ENCODE data around the gene EPB41.

EPB41 gene

DNA sequence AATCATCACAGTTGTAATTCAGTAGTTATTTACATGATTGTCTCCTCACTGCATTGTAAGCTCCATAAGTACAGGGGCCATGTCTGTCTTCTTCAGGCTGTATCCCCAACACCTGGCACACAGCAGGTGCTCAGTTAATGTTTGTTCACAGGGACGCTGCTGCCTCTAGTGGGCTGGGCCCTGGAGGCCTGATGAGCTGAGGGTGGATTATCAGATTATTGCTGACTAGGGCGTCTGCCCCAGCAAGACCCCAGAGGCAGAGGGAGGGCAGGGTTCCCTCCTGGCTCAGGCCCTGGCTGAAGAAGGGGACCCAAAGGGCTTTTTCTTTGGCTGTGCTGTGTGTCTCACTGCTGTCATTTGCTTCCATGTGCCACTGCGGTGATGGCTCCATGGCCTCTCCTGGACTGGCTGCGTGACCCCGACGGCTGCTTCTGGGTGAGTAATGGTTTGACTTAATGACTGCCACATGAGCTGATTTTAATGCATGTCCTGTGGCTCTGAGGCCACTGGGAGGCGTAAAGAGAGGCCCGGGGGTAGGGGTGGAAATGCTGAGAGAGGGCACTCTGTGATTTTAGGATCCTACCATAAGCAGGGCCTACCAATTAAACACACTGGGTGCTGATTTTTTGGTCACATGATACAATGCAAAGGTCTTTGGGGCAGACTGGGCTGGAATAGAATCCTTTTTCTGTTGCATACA lies 20.8 kb upstream of the EPB41 start:
- no peak for DNase-seq

DNA sequence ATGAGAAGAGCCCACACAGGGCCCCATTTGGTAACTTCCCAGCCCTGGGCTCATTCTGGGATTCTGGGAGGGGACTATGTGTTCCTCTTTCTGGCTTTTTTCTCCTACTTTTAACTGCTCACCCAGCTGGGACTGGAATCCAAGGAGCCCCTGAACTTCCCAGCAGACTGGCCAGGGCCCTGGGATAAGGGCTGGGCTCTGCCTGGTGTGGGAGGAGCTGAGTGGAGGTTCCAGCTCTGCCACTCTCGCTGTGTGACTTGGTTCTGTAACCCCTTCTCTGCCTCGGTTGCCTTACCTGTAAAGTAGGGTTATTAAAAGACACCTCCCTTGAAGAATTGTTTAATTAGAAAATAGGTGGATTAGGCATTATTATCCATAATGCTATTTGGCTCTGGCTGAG lies 19.6 kb upstream of the EPB41 start:
- DNase-seq, result no peak

DNA sequence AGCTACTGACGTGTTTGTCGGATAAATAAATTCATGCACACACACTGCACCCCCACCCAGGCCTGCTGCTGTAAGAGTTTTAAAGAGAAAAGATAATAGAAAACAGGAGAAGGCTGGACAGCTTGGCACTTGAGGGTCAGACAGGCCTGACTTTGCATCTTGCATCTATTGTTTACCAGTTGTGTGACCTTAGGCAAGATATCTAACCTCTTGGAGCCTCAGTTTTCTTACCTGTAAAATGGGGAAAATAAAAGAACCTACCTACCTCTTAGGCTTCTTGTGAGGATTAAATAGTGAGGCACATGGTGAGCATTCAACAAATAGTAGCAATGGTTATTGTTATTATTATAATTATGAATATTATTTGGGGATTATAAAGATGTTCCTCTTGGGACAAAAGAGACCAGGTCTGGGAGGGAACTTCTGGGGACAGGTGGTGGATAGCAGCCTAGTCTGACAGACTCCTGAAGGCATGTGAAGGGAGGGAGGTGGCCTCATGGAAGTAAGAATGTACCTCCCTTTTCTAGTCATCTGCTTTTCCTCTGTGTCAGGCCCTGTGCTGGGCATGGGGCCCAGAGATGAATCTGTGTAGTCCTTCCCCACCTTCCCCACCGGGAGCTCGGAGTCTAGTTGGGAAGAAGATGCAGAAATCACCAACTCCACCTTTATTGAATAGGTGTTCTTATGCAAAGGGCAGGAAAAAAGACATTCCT lies 18.3 kb upstream of the EPB41 start:
- peak; percentile 22 for DNase-seq

DNA sequence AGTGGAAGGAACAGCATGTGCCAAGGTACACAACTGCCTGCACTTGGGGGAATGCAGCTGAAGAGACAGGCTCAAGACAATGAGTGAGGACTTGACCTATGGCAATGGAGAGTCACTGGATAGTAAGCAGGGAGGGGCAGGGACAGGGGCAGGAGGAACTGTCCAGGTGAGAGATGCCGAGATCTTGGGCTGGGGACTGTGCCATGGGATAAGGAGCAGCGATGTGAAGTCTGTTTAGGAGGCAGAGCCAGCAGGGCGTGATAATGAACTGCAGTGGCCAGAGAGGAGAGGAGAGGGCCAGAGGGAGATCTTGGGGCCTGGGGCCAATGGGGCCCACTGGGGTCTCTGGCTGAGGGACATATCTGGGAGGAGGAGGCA lies 17.8 kb upstream of the EPB41 start:
- no peak for DNase-seq

DNA sequence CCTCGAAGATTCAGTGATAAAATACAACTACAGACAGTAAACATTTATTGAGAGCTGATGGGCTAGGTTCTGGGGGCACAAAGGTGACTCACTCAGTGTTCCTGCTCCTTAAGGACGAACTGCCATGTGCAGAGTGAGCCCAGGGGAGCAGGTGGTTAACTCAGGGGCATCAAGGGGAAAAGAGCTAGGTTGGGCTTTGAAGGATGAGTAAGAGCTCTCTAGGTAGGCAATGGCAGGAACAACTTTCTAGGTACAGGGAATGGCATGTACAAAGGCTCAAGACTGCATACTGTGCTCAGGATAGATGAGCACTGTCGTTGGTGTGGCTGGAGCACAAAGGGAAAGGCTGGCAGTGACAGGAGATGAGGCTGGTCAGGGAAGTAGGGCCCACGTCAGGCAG lies 16.6 kb upstream of the EPB41 start:
- no peak for DNase-seq

DNA sequence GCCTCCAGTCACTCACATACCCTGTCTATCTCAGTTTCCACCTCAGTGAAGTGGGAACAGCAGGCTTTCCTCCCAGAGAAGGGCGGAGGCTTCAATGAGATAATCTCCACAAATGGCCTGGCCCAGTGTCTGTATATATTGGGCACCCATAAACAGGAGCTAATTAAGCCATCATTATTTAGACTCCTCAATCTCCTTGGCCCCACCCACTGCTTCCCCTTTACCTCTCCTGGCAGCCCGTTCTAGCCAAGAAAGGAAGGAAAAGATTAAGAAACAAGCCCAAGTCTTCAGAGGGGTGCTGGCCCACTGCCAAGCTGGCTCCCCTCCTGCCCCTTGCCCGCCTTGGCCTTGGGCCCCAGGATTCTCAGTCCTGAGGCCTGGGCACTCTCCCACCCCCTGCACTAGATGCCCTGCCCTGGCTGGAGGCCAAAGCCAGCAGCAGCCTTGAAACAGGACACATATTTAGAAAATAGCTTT lies 15.9 kb upstream of the EPB41 start:
- no peak for DNase-seq

DNA sequence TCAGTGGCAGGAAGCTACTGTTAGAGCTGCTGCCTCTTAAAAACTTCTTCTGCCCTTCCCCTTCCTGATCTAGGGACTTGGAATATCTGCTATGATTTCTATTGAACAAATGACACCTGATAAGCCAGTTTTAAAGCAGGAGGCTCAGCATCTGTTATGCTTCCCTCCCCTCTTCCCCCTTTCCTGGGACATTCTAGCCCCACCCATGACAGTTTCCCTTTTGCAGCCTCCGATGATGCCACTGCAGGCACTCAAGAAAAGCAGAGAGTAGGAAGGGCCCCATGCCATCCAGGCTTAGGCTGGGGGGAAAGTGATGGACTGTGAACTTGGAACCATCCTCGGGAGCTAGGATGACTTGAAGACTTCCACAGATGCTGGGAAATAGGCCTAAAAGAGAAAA lies 15.1 kb upstream of the EPB41 start:
- DNase-seq, result no peak

DNA sequence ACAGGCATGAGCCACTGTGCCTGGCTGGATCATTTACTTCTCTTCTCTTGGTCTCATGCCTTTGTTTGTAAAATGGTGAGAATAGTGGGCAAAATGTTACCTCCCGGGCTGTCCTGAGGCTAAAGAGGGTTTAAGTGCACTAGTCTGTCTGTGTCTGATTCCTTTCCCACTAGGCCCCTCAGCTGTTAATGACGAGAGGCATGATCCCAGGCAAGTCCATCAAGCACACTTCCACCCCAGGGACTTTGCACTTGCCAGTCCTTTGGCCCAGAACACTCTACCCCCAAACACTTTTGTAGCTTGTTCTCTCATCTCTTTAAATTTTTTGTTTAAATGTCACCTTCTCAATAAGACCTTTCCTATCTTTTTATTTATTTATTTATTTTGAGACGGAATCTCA lies 13.8 kb upstream of the EPB41 start:
- DNase-seq, result no peak

DNA sequence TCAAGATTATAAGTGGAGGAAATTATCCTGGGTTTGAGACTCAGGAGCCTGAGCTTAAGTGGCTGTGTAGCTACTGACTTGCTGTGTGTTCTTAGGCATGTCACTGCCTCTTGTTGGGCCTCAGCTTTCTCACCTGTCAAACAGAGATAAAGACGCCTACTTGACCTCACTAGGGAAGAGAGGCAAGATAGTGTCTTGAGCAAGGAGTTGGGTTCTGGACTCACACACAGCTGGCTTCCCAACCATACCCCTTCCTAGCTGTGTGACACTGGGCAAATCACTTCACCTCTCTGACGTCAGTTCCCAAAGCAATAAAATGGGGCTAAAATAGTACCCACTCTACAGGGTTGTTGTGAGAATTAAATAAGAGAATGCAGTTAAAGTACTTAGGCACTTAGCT lies 11.6 kb upstream of the EPB41 start:
- DNase-seq, result no peak

DNA sequence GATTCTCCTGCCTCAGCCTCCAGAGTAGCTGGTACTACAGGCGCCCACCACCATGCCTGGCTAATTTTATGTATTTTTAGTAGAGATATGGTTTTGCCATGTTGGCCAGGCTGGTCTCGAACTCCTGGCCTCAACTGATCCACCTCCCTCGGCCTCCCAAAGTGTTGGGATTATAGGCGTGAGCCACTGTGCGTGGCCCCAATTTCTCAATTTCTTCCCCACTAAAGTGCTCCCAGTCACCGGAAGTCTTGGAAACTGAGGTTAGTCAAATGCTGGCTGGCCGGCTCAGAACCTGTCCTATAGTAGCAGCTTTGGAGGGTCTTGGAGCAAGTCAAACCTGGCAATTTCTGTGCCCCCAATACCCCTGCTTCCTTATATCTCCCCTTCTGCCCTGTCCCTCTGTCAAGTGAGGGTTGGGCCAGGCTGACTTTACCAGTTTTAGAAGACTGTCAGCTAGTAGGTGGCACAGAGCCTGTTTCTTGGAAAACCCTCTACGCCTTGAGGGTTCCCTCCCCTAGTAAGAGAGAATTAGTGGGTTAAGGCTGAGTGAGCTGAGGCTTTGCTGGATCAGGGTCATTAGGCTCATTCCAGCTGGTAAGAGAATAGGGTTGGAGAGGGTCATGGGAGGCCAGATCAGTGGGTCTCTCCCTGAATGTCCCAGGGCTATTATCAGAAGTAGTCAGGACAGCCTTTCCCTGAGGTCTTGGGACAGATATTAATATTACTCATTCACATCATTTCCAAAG lies 8.3 kb upstream of the EPB41 start:
- DNase-seq, result no peak

DNA sequence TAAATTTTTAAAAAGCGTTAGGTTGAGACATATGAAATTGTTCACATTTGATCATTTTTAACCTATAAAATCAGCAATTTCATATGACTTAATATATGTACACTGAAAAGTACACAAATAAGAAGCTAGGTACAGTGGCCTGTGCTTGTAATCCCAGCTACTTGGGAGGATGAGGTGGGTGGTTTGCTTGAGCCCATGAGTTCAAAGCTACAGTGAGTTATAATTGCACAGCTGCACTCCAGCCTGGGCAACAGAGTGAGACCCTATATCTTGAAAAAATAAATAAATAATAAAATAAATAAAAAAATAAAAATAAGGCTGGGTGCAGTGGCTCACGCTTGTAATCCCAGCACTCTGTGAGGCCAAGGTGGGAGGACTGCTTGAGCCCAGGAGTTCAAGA lies 5.2 kb upstream of the EPB41 start:
- no peak for DNase-seq

DNA sequence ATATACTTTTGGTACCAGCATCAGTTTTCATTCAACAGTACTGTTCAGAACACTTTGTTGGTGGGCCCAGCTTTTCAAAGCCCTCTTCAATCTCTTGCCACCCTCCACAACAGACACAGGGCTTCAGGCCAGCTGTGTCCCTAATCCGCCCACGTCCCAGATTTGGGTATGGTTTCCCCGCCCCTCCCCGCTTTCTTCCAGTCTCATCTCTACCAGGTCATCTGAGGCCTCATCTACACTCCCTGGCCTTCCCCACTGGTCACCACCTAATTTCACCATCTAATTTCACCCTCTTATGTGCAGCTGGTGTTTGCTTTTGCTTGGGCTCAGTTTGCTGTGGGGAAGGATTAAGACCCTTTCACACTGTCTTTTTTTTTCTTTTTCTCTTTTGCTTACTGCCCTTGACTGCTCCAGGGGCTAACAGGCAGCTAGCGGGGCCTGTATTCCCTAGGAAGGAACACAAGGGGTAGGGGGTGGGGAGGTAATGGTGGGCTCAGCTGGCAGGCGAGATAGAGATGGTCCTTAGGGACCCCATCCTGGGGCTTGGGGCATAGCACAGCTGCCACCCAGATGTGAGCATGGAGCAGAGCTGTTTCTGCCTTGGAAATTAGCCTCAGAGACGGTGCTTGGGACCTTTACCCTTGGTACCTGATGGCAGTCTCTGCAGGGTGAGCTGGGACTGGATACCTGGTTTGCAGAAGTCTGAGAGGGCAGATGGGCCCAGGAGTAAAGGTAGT lies 3.8 kb upstream of the EPB41 start:
- DNase-seq, result no peak

DNA sequence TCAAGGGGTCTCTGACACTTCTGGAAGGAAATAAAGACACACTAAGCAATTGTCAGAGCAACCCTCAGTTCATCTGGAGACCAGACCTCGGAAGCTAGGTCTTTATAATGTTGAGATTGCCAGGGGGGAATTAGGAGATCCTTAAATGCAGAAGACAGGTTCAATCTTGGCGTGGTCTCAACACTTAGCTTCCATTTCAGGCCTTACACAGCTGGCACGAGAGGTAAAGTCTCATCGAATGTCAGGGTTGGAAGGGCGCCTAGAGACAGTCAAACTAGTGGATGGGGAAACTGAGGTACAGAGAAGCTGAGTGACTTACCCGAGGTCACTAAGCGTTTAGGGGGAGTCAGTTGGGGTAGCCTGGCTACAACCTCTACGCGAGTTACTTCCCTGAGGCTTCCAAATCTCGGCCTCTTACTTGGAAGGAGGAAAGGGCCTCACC lies 562 bp upstream of the EPB41 start:
- no peak for DNase-seq

DNA sequence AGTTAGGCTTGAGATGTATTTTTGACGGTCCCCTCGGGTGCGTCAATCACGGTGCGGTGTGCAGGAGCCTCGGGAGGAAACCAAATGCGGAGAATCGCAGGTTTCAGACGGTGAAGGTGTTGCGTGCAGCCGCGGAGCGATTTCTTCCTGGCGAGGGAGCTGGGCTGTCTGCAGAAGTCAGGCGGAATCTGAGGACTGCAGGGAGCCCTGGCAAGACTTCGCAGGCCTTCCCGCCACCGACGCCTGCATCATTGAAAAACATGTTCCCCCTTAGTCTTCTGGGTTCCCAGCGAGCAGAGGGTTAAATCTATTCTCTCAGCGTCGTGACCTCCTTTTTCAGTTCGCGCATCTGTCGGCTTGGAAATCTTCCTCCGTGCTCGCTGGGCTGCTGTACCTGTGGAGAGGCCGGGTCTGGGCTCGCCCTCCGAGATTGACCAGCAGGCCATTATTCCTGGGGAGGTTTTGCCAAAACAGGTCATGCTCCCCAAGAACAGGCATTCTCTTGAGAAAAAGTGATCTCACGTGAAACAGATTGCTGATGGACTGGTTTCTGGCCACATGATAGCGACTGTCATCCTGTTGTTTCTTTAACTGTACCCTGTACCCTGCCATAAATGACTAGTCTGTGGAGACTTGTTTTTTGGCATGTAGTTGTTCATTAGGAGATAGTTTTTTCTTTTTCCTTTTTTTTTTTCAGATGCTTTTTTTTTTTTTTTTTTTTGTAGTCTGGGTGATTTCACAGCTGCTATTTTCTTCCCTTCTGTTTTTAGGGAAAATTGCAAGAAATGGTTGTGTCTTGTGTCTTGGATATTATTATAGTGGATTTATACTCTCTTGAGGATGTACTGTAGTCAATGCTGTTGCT lies 894 bp downstream of the EPB41 start:
- DNase-seq, result no peak

DNA sequence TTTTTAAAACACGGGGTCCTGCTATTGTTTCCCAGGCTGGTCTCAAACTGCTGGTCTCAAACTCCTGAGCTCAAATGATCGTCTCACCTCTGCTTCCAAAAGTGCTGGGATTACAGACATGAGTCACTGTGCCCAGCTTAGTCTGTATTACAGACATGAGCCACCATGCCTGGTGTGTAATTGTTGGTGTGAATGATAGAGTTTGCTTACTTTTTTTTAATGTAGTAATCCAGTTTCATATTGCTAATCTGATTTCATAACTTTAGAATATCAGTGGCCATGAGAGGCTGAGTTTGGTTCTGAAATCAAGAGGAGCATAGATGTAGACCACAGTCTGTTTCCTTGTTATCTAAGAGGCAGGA lies 3.4 kb downstream of the EPB41 start:
- DNase-seq, result no peak

DNA sequence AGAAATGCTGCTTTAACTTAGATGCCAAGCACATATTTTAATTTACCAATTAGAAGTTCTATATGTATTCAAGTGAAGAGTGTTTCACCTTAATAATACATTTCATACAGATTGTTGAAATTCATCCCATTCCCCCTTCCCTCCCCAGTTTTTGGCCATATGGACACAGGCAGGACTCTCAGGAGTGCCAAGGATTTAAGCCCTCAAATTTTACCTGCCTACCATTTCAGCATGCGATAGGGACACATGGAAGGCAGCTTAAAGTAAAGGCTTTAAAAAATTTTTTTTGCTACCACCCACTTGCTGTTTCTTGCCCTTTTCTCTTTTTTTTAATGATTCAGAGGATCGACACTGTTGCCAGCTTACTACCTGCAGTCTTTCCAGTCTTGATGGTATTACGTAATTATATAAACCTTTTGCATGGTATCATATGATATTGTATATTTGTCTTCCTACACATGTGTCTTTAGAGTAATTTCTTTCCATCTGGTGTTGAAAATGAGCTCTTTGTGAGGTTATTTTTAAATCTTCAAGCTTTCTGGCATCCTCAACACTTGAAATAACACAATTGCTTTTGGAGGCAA lies 7.0 kb downstream of the EPB41 start:
- DNase-seq, result no peak

DNA sequence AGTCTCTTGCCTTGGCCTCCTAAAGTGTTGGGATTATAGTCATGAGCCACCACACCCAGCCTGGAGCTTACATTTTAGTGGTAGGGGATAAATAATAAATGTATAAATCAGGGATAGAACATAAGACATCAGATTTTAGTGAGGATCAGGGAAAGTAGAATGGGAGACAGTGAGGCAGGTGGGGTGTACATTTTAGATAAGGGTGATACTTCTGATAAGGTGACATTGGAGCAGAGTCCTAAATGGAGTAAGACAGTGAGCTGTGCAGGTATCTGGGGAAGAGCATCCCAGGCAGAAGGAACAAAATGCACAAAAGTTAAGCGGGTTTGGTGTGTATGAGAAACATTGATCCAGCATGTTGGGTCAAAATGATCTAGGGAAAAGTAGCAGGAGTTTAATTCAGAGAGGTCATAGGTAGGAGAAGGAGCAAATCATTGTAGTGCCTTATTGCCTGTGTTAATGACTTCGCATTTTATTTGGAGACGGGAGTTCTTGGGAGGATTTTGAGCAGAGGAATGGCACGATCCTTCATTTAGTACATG lies 11.1 kb downstream of the EPB41 start:
- DNase-seq, result no peak

DNA sequence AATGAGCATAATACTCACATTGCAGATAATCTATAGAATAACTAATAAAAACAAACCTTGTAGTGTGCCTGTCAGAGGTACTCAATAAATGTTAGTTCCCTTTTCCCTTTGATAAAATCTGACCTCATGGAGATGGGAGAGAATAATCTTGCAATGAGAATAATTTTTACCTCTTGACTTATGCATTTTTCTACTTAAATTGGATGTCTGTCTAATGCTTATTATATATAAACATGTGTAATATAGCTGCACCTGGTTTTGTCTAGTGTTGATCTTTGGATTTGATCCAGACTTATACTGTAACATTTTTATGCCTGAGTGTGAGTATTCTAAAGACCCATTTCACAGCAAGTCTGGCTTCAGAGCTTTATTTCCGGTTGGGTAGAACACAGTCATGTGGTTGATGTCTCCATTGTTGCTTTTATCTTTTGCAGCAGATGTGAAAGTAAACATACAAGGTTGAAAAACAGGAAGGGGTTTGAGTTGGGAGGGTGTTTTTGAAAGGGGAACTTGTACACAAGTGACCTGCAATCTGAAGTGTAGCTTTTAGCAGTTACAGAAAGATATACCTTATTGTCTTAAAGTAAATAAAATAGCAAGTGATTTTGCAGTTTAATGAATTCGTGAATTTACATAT lies 12.4 kb downstream of the EPB41 start:
- no peak for DNase-seq

DNA sequence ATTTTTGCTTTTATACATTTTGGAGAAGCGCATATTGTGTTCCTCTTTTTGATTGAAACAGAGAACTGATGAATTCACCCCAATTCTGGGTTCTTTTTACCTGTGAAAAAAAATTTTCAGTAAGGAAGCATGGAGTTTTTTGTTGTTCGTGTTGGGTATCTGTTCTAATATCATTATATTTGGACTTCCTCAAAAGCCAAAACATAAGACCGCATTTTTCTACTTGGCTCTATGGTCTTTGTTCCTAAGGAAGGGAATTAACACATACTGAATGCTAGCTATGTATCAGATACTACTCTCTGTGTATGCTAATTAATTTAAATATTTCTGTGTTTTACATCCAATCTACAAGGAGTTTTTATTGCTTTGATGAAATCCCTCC lies 12.9 kb downstream of the EPB41 start:
- DNase-seq, result no peak

DNA sequence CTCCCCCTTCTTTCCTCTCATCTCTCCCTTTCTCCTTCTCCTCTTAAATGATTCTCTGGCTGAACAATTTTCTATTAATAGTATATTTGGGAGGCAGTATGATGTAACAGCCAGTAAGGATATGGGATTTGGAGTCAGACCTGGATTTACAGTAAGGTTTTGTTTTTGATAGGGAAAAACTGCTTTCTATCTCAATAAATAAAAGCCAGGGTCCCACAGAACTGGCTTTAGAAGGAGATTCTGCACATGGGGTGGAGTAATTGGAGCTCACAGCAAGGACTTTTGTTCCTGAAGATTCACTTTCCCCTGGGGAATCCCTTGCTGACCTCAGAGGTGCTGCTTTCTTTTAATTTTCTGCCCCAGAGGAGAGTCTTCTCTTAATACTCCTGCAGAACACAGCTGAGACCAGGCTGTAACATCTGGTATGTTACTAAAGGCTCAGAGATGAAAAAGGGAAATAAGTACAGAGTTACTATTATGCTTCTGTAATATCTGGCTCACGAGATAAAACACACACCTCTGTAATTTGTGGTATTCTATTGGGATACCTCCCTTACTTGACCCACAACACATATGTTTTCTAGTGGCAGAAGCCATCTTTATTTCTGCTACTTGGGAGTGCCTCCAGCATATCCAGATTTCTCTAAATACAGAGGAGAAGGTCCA lies 13.4 kb downstream of the EPB41 start:
- DNase-seq, result no peak

Measured in NCI-H226 (cell line).